C1 segment of cervical spinal cord (tissue), 14 donors: ENCODE data around the gene SRR.

Source experiments
- DNase-seq, 14 donors: peaks; one replicate each; lab custom pipeline; 2025; lab: John Stamatoyannopoulos, UW

The SRR gene

GRCh38 chr17:2343421-2343820, 39.7 kb downstream of the SRR start:
- no peak for DNase-seq

GRCh38 chr17:2344528-2344927, 40.8 kb downstream of the SRR start:
- no peak for DNase-seq

- DNase-seq, result no peak
Observed at GRCh38 chr17:2346475-2346874, 42.7 kb downstream of the SRR start.

- peak in 9 of 14 donors; percentile 8 to 73 (median 22) for DNase-seq
Observed at GRCh38 chr17:2347805-2348685, 44.3 kb downstream of the SRR start.

- DNase-seq, result no peak
Observed at GRCh38 chr17:2351269-2351668, 47.5 kb downstream of the SRR start.

GRCh38 chr17:2354311-2354710, 50.6 kb downstream of the SRR start:
- no peak for DNase-seq

- DNase-seq, result no peak
Observed at GRCh38 chr17:2357237-2357636, 53.5 kb downstream of the SRR start.

GRCh38 chr17:2357931-2358434, 54.2 kb downstream of the SRR start:
- no peak for DNase-seq

GRCh38 chr17:2361010-2361760, 57.4 kb downstream of the SRR start:
- no peak for DNase-seq

- no peak for DNase-seq
Observed at GRCh38 chr17:2362016-2362415, 58.3 kb downstream of the SRR start.

- no peak for DNase-seq
Observed at GRCh38 chr17:2362416-2362815, 58.7 kb downstream of the SRR start.

- DNase-seq, result no peak
Observed at GRCh38 chr17:2362881-2363280, 59.1 kb downstream of the SRR start.

GRCh38 chr17:2363318-2363717, 59.6 kb downstream of the SRR start:
- DNase-seq, result no peak

GRCh38 chr17:2363851-2364762, 60.4 kb downstream of the SRR start:
- DNase-seq, result peak in 4 of 14 donors; percentile 16 to 51 (median 23)

- DNase-seq, result no peak
Observed at GRCh38 chr17:2364763-2365116, 61.0 kb downstream of the SRR start.

GRCh38 chr17:2365132-2365531, 61.4 kb downstream of the SRR start:
- DNase-seq, result no peak

GRCh38 chr17:2366747-2367494, 63.2 kb downstream of the SRR start:
- DNase-seq, result no peak

- DNase-seq, result no peak
Observed at GRCh38 chr17:2368359-2368758, 64.6 kb downstream of the SRR start.

GRCh38 chr17:2369039-2369438, 65.3 kb downstream of the SRR start:
- no peak for DNase-seq

- DNase-seq, result no peak
Observed at GRCh38 chr17:2369551-2370210, 65.9 kb downstream of the SRR start.
